Parathyroid adenoma (tissue), 2 donors: Measurements from ENCODE around the gene VPS50.
"Not testable (repeated sequence)": the region's sequence is repeated elsewhere in the genome, so short reads cannot be mapped to it uniquely, and the experiment has no call there.

ENCODE experiments used
- H2AFZ ChIP-seq: fragments of 300-600 bp; sonication (generic); one replicate; pipeline ENCODE4 v1.7.0; 2017; ENCODE audit warnings: antibody characterized with exemption, mild to moderate bottlenecking
- H3K27ac ChIP-seq: fragments of 300-600 bp; sonication (generic); one replicate; pipeline ENCODE4 v1.7.0; 2017
- H3K27me3 ChIP-seq: fragments of 300-600 bp; sonication (generic); one replicate; pipeline ENCODE4 v1.7.0; 2017; ENCODE audit warnings: low read length; ENCODE audit not compliant: control insufficient read depth, insufficient read depth
- H3K36me3 ChIP-seq: fragments of 300-600 bp; sonication (generic); one replicate; pipeline ENCODE4 v1.7.0; 2017; ENCODE audit warnings: low read length; ENCODE audit not compliant: control insufficient read depth, insufficient read depth
- H3K4me1 ChIP-seq: fragments of 300-600 bp; sonication (generic); one replicate; pipeline ENCODE4 v1.7.0; 2017; ENCODE audit warnings: control low read depth
- H3K4me2 ChIP-seq: fragments of 300-600 bp; sonication (generic); one replicate; pipeline ENCODE4 v1.7.0; 2017; ENCODE audit warnings: low read length
- H3K4me3 ChIP-seq: fragments of 300-600 bp; sonication (generic); one replicate; pipeline ENCODE4 v1.7.0; 2017; ENCODE audit warnings: low read depth, low read length
- H3K79me2 ChIP-seq: fragments of 300-600 bp; sonication (generic); one replicate; pipeline ENCODE4 v1.7.0; 2017; ENCODE audit warnings: control low read depth
- H3K9ac ChIP-seq: fragments of 300-600 bp; sonication (generic); one replicate; pipeline ENCODE4 v1.7.0; 2017; ENCODE audit warnings: mild to moderate bottlenecking
- H3K9me3 ChIP-seq: fragments of 300-600 bp; sonication (generic); one replicate; pipeline ENCODE4 v1.7.0; 2017; ENCODE audit warnings: low read length; ENCODE audit not compliant: control insufficient read depth
- TF ChIP-seq, protein P1 (sequence below): fragments of 300-600 bp; sonication (generic); IDR thresholded peaks from one replicate; pipeline ENCODE4 v1.7.0; 2017; ENCODE audit warnings: antibody characterized with exemption, mild to moderate bottlenecking
- donor health status: primary hyperparathyroidism.

Gene VPS50

DNA sequence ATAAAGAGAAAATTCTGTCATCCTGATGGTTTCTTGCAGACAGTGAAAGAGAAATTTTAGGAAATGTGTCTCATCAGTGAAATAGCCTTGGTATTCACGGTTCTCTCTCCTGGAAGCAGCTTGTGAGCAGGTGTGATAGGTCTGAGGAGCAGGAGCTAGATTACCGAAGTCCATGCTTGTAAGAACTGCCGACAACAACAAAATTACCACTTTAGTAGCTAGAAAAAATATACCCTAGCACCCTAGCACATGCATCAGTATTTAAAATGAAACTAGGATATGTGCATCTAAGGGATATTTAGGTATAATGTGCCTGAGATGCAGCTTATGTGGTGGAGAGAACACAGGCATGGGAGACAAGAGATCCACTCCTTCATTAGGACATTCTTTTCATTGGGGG, 82.3 kb downstream of the VPS50 start:
- no peak overlapping the region for H3K4me2 ChIP-seq
- H3K4me3 ChIP-seq = no peak overlapping the region
- no peak overlapping the region for H3K9ac ChIP-seq
- TF ChIP-seq, protein P1, sequence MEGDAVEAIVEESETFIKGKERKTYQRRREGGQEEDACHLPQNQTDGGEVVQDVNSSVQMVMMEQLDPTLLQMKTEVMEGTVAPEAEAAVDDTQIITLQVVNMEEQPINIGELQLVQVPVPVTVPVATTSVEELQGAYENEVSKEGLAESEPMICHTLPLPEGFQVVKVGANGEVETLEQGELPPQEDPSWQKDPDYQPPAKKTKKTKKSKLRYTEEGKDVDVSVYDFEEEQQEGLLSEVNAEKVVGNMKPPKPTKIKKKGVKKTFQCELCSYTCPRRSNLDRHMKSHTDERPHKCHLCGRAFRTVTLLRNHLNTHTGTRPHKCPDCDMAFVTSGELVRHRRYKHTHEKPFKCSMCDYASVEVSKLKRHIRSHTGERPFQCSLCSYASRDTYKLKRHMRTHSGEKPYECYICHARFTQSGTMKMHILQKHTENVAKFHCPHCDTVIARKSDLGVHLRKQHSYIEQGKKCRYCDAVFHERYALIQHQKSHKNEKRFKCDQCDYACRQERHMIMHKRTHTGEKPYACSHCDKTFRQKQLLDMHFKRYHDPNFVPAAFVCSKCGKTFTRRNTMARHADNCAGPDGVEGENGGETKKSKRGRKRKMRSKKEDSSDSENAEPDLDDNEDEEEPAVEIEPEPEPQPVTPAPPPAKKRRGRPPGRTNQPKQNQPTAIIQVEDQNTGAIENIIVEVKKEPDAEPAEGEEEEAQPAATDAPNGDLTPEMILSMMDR = no peak
- H3K36me3 ChIP-seq = no peaks in the 10 kb centered on the region
- H3K4me1 ChIP-seq = no peaks in the 10 kb centered on the region
- no peak overlapping the region for H3K27ac ChIP-seq
- H3K79me2 ChIP-seq = no peaks in the 10 kb centered on the region
- no peak overlapping the region for H2AFZ ChIP-seq
- no peaks in the 10 kb centered on the region for H3K9me3 ChIP-seq
- H3K27me3 ChIP-seq = no peaks in the 10 kb centered on the region

DNA sequence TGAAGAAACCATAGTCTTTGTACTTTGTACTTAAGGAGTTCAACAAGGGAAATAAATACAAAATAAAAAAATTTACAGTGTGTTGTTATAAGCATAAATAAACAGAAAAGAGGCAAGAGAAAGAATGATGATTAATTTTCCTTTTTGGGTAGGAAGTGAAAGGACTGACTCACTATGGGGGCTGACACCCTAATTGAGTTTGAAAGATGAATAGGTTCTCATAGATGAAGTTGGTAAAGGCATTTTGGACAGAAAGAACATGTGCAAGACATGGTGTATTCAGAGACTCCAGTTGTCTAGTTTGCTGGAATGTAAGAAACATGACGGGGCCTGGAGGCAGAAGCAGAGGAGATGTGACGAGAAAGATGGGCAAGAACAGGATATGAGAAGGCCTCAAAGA, 83.7 kb downstream of the VPS50 start:
- Histone ChIP-seq H3K79me2 (no peaks in the 10 kb centered on the region), H3K27me3 (no peaks in the 10 kb centered on the region), H3K9ac (no peak overlapping the region), H3K4me3 (no peak overlapping the region), H3K27ac (no peak overlapping the region), H3K4me1 (no peaks in the 10 kb centered on the region), H2AFZ (no peak overlapping the region), H3K36me3 (no peaks in the 10 kb centered on the region), H3K9me3 (no peaks in the 10 kb centered on the region), H3K4me2 (no peak overlapping the region)
- TF ChIP-seq, protein P1 = no peak

GRCh38 chr7:93316730-93317129, 84.6 kb downstream of the VPS50 start:
- no peak overlapping the region for H3K4me2 ChIP-seq
- H3K79me2 ChIP-seq = no peaks in the 10 kb centered on the region
- no peaks in the 10 kb centered on the region for H3K4me1 ChIP-seq
- no peaks in the 10 kb centered on the region for H3K9me3 ChIP-seq
- no peak overlapping the region for H2AFZ ChIP-seq
- H3K9ac ChIP-seq = no peak overlapping the region
- TF ChIP-seq, protein P1 = no peak
- H3K27me3 ChIP-seq = no peaks in the 10 kb centered on the region
- no peak overlapping the region for H3K27ac ChIP-seq
- no peak overlapping the region for H3K4me3 ChIP-seq
- H3K36me3 ChIP-seq = no peaks in the 10 kb centered on the region

GRCh38 chr7:93320887-93321286, 88.7 kb downstream of the VPS50 start:
- no peaks in the 10 kb centered on the region for H3K27me3 ChIP-seq
- H3K27ac ChIP-seq = no peak overlapping the region
- H3K4me3 ChIP-seq = no peak overlapping the region
- H3K4me1 ChIP-seq = no peaks in the 10 kb centered on the region
- TF ChIP-seq, protein P1 = no peak
- H3K9me3 ChIP-seq = no peaks in the 10 kb centered on the region
- H3K4me2 ChIP-seq = no peak overlapping the region
- H3K9ac ChIP-seq = no peak overlapping the region
- no peak overlapping the region for H2AFZ ChIP-seq
- H3K36me3 ChIP-seq = no peaks in the 10 kb centered on the region
- no peaks in the 10 kb centered on the region for H3K79me2 ChIP-seq

GRCh38 chr7:93326291-93326690, 94.1 kb downstream of the VPS50 start:
- H3K9me3 ChIP-seq, H3K4me3 ChIP-seq, H3K4me2 ChIP-seq, H2AFZ ChIP-seq, H3K36me3 ChIP-seq, H3K4me1 ChIP-seq, H3K9ac ChIP-seq, H3K27ac ChIP-seq, H3K79me2 ChIP-seq, H3K27me3 ChIP-seq: not testable (repeated sequence)
